GM21576 (cell line): ENCODE measurements around the gene VPS13D.

Experiments used
- ATAC-seq: cut with Tn5 transposase; IDR thresholded peaks from one replicate; pipeline ENCODE4 v1.9.1; 2021; ENCODE audit warnings: mild to moderate bottlenecking, moderate library complexity; ENCODE audit not compliant: unreplicated experiment

VPS13D gene

GRCh38 chr1:12229835-12230548 lies at the start of gene VPS13D:
VPS13D (plus strand) TSS chr1:12230030; CDS start chr1:12234267, 4,237 bp downstream.
- peak; percentile 74 for ATAC-seq

GRCh38 chr1:12180315-12180714 lies 49.5 kb upstream of the VPS13D start:
- no peak for ATAC-seq

GRCh38 chr1:12180903-12181302 lies 48.9 kb upstream of the VPS13D start:
- no peak for ATAC-seq

- ATAC-seq = no peak
Measured at GRCh38 chr1:12181568-12181967, 48.3 kb upstream of the VPS13D start.

- ATAC-seq = no peak
Measured at GRCh38 chr1:12182410-12182984, 47.3 kb upstream of the VPS13D start.

- no peak for ATAC-seq
Measured at GRCh38 chr1:12183095-12183794, 46.6 kb upstream of the VPS13D start.

GRCh38 chr1:12184008-12184681 lies 45.7 kb upstream of the VPS13D start:
- no peak for ATAC-seq

GRCh38 chr1:12185036-12185917 lies 44.6 kb upstream of the VPS13D start:
- no peak for ATAC-seq

- ATAC-seq = no peak
Measured at GRCh38 chr1:12185918-12186678, 43.7 kb upstream of the VPS13D start.

- no peak for ATAC-seq
Measured at GRCh38 chr1:12186679-12186985, 43.2 kb upstream of the VPS13D start.

- ATAC-seq = no peak
Measured at GRCh38 chr1:12188115-12188514, 41.7 kb upstream of the VPS13D start.

- ATAC-seq = no peak
Measured at GRCh38 chr1:12188657-12189327, 41.0 kb upstream of the VPS13D start.

- ATAC-seq = no peak
Measured at GRCh38 chr1:12189328-12189682, 40.5 kb upstream of the VPS13D start.

- ATAC-seq = no peak
Measured at GRCh38 chr1:12191242-12192032, 38.4 kb upstream of the VPS13D start.

- ATAC-seq = no peak
Measured at GRCh38 chr1:12194666-12195216, 35.1 kb upstream of the VPS13D start.

- no peak for ATAC-seq
Measured at GRCh38 chr1:12195416-12195815, 34.4 kb upstream of the VPS13D start.

GRCh38 chr1:12196641-12197482 lies 33.0 kb upstream of the VPS13D start:
- ATAC-seq = no peak

GRCh38 chr1:12197483-12197880 lies 32.3 kb upstream of the VPS13D start:
- no peak for ATAC-seq
